CD14-positive monocyte (primary cell): Measurements from ENCODE around the gene SEMG1. TPM values are rescaled to one million over a fixed set of nuclear protein-coding genes. Genes with fewer than 3 reads are reported as not detected.

Experiments
- DNase-seq, 3 donors: peaks; one replicate each; pipeline ENCODE4 v3.0.0-alpha.2; 2011 to 2022
- H2AFZ ChIP-seq: 2 replicates; pipeline ENCODE4 v1.6.0; 2012; ENCODE audit warnings: mild to moderate bottlenecking, low read depth, low read length, inconsistent platforms; ENCODE audit not compliant: insufficient read depth, poor library complexity, severe bottlenecking
- H3K27ac ChIP-seq, 2 donors: 1 replicate in 1 of 2; 2 replicates in 1 of 2; pipeline ENCODE4 v1.5.1; 2012 to 2013; ENCODE audit warnings: low read length in 2 of 2, control low read depth in 1 of 2, inconsistent platforms in 1 of 2, low read depth in 1 of 2, mild to moderate bottlenecking in 1 of 2
- H3K27me3 ChIP-seq, 2 donors: one replicate each; pipeline versions ENCODE4 v1.6.0 to v1.6.1; 2011 to 2013; ENCODE audit warnings: low read length in 2 of 2; ENCODE audit not compliant: control insufficient read depth in 2 of 2, insufficient read depth in 2 of 2
- H3K36me3 ChIP-seq, 2 donors: replicated peaks in 1 of 2; 1 replicate in 1 of 2; 2 replicates in 1 of 2; pipeline versions ENCODE4 v1.5.1 to v1.6.1; 2012 to 2013; ENCODE audit warnings: low read length in 2 of 2, control low read depth in 1 of 2, inconsistent platforms in 1 of 2, mild to moderate bottlenecking in 1 of 2; ENCODE audit not compliant: insufficient read depth in 2 of 2, control insufficient read depth in 1 of 2
- H3K4me1 ChIP-seq, 2 donors: 1 replicate in 1 of 2; 2 replicates in 1 of 2; pipeline versions ENCODE4 v1.5.1 to v1.6.1; 2012 to 2013; ENCODE audit warnings: low read length in 2 of 2, control low read depth in 1 of 2, inconsistent platforms in 1 of 2, mild to moderate bottlenecking in 1 of 2, moderate library complexity in 1 of 2; ENCODE audit not compliant: insufficient read depth in 2 of 2, control insufficient read depth in 1 of 2
- H3K4me2 ChIP-seq: replicated peaks from 2 replicates; pipeline ENCODE3; 2012; ENCODE audit warnings: low read length, moderate library complexity, mild to moderate bottlenecking; ENCODE audit not compliant: poor library complexity, severe bottlenecking; ENCODE audit errors: extremely low read depth
- H3K4me3 ChIP-seq, 3 experiments: fragments of 200-600 bp in 1 of 3; sonication (generic) in 1 of 3; replicated peaks in 1 of 3; 1 replicate in 2 of 3; 2 replicates in 1 of 3; pipeline ENCODE4 v1.5.1; 2011 to 2013; ENCODE audit warnings: low read length in 3 of 3, mild to moderate bottlenecking in 3 of 3, control low read depth in 2 of 3, low read depth in 2 of 3, inconsistent platforms in 1 of 3, moderate library complexity in 1 of 3
- H3K79me2 ChIP-seq: 2 replicates; pipeline ENCODE4 v1.6.0; 2012; ENCODE audit warnings: mild to moderate bottlenecking, control low read depth, inconsistent platforms, low read length, moderate library complexity; ENCODE audit not compliant: insufficient read depth
- H3K9ac ChIP-seq: 2 replicates; pipeline ENCODE4 v1.6.0; 2017; ENCODE audit warnings: low read length, mild to moderate bottlenecking; ENCODE audit not compliant: insufficient read depth, poor library complexity, severe bottlenecking
- H3K9me3 ChIP-seq, 2 donors: replicated peaks in 1 of 2; 1 replicate in 1 of 2; 2 replicates in 1 of 2; pipeline versions ENCODE4 v1.5.1 to v1.6.1; 2012 to 2013; ENCODE audit warnings: low read length in 2 of 2, control low read depth in 1 of 2; ENCODE audit not compliant: control insufficient read depth in 1 of 2, insufficient read depth in 1 of 2
- H4K20me1 ChIP-seq: 2 replicates; pipeline ENCODE4 v1.6.0; 2012; ENCODE audit warnings: mild to moderate bottlenecking, low read length, control low read depth, moderate library complexity; ENCODE audit not compliant: insufficient read depth
- H3K27ac Mint-ChIP-seq, 7 donors: one replicate each; pipeline ENCODE4 v1.8.0; 2020; ENCODE audit warnings: mild to moderate bottlenecking in 7 of 7, mixed read lengths in 7 of 7, moderate library complexity in 6 of 7, inconsistent platforms in 2 of 7
- H3K27me3 Mint-ChIP-seq, 3 donors: one replicate each; pipeline ENCODE4 v1.8.0; 2021 to 2022; ENCODE audit warnings: low read depth in 3 of 3, mild to moderate bottlenecking in 3 of 3, mixed read lengths in 3 of 3, moderate library complexity in 3 of 3, inconsistent platforms in 1 of 3
- H3K36me3 Mint-ChIP-seq, 2 donors: one replicate each; pipeline ENCODE4 v1.8.0; 2020; ENCODE audit warnings: mixed read lengths in 2 of 2, inconsistent platforms in 1 of 2, mild to moderate bottlenecking in 1 of 2
- H3K4me1 Mint-ChIP-seq: one replicate; pipeline ENCODE4 v1.8.0; 2020; ENCODE audit warnings: mild to moderate bottlenecking, mixed read lengths
- H3K4me3 Mint-ChIP-seq, 2 donors: one replicate each; pipeline ENCODE4 v1.8.0; 2020; ENCODE audit warnings: mild to moderate bottlenecking in 2 of 2, mixed read lengths in 2 of 2, moderate library complexity in 1 of 2
- H3K9me3 Mint-ChIP-seq, 7 donors: one replicate each; pipeline ENCODE4 v1.8.0; 2020 to 2022; ENCODE audit warnings: mixed read lengths in 7 of 7, mild to moderate bottlenecking in 6 of 7, moderate library complexity in 6 of 7, inconsistent platforms in 2 of 7
- CTCF ChIP-seq: fragments of 200-600 bp; IDR thresholded peaks from one replicate; pipeline ENCODE4 v1.8.0; 2022; ENCODE audit warnings: antibody characterized with exemption, mild to moderate bottlenecking
- WGBS: methylation state at CpG from one replicate; pipeline ENCODE4 v1.1.5; 2013; ENCODE audit warnings: missing lambda C conversion rate; ENCODE audit not compliant: insufficient coverage; 5-methylcytosine and 5-hydroxymethylcytosine counted together
- intact Hi-C, 2 donors: fragments of 100-400 bp; cut with micrococcal nuclease; formaldehyde crosslinking; loops; one replicate each; pipeline versions ENCODE4 v1.15.0 to v1.15.1; 2023
- polyA minus RNA-seq: library from RNA; depleted of rRNA, polyadenylated mRNA; stranded (reverse); fragments of >200 nt; gene quantifications from 2 replicates; pipeline ENCODE4 v1.2.3, GENCODE V29; 2012
- polyA plus RNA-seq, 3 donors: library from polyadenylated mRNA; depleted of rRNA in 1 of 3; unstranded in 2 of 3; stranded (reverse) in 1 of 3; fragments of 300-500 nt in 2 of 3; fragments of >200 nt in 1 of 3; fragmentation: Illumina TruSeq in 2 of 3; gene quantifications; 1 replicate in 2 of 3; 2 replicates in 1 of 3; pipeline ENCODE4 v1.2.3, GENCODE V29; 2012 to 2021
- total RNA-seq, 12 experiments: library from RNA in 1 of 12; stranded (reverse) in 1 of 12; fragments of 120-200 nt in 1 of 12; gene quantifications; one replicate each; pipeline ENCODE4 v1.2.4 and lab custom pipeline; 2013 to 2026; ENCODE audit warnings: mixed read lengths in 6 of 12, inconsistent platforms in 1 of 12

The SEMG1 gene
- not detected for total RNA-seq (2013)
- polyA plus RNA-seq (not detected), polyA minus RNA-seq (not detected in 2 replicates), total RNA-seq (lab: John Stamatoyannopoulos, UW) (0 to 0.75 (median 0) reads per million in 11 experiments)

- H3K36me3 ChIP-seq = no peaks in the 10 kb centered on the region
- Mint-ChIP-seq H3K9me3 (peaks cover 0 to 7% (median 0%) of the 10 kb centered on the region in 7 donors), H3K27ac (no peak within 1 kb of the TSS), H3K27me3 (peaks cover 2 to 11% (median 6%) of the 10 kb centered on the region in 3 donors), H3K4me1 (no peaks in the 10 kb centered on the region), H3K36me3 (no peaks in the 10 kb centered on the region), H3K4me3 (no peak within 1 kb of the TSS)
- H3K4me1 ChIP-seq = no peaks in the 10 kb centered on the region
- no peak within 1 kb of the TSS for H3K4me3 ChIP-seq
- no peak within 1 kb of the TSS for H2AFZ ChIP-seq
- no peak within 1 kb of the TSS for H3K9ac ChIP-seq
- DNase-seq = no peak
- no peak within 1 kb of the TSS for H3K4me2 ChIP-seq
- TF ChIP-seq CTCF = no peak
- intact Hi-C loops = no loop called here
- no peaks in the 10 kb centered on the region for H3K9me3 ChIP-seq
- H3K27ac ChIP-seq = no peak within 1 kb of the TSS
- H3K79me2 ChIP-seq = no peaks in the 10 kb centered on the region
- peaks cover 11 to 13% of the 10 kb centered on the region in 2 donors for H3K27me3 ChIP-seq
- WGBS = no CpG with 5 or more reads among the region's 1 CpG
- H4K20me1 ChIP-seq = no peaks in the 10 kb centered on the region
Observed at GRCh38 chr20:45206725-45207124, at the start of gene SEMG1. Gene SEMG1, plus strand, starts transcription at chr20:45207033. Its CDS starts 21 bp downstream, at chr20:45207054.

GRCh38 chr20:45157962-45158361, 48.9 kb upstream of the SEMG1 start:
- WGBS = no CpG with 5 or more reads among the region's 1 CpG
- H3K27me3 Mint-ChIP-seq = peaks cover 4 to 9% (median 8%) of the 10 kb centered on the region in 3 donors

More at GRCh38 chr20:45157962-45158361, 48.9 kb upstream of the SEMG1 start:
- DNase-seq = no peak
- Histone ChIP-seq H2AFZ (no peak overlapping the region), H3K4me3 (no peak overlapping the region), H3K4me2 (no peak overlapping the region), H3K4me1 (peaks cover 18 to 20% of the 10 kb centered on the region in 2 donors), H4K20me1 (no peaks in the 10 kb centered on the region), H3K9ac (no peak overlapping the region), H3K79me2 (no peaks in the 10 kb centered on the region), H3K27ac (no peak overlapping the region), H3K9me3 (peaks cover 29 to 46% of the 10 kb centered on the region in 2 donors), H3K27me3 (peaks cover 0 to under 1% of the 10 kb centered on the region in 2 donors), H3K36me3 (no peaks in the 10 kb centered on the region)
- TF ChIP-seq CTCF = no peak
- Mint-ChIP-seq H3K4me1 (peaks cover 27% of the 10 kb centered on the region), H3K27ac (peak overlapping the region in 1 of 7 donors; percentile 69), H3K4me3 (no peak overlapping the region), H3K36me3 (peaks cover 9 to 16% of the 10 kb centered on the region in 2 donors), H3K9me3 (peaks cover 46 to 79% (median 66%) of the 10 kb centered on the region in 7 donors)
- intact Hi-C loops = no loop called here
